ENCODE data around the gene ZNF391. TPM values are rescaled to one million over a fixed set of nuclear protein-coding genes. Genes with fewer than 3 reads are reported as not detected.
A peak's percentile ranks its signal among the peaks of the same experiment; 100 is the strongest.
"Not testable (repeated sequence)": the region's sequence is repeated elsewhere in the genome, so short reads cannot be mapped to it uniquely, and the experiment has no call there.

The ZNF391 gene
- total RNA-seq: 6.9 TPM
- polyA plus RNA-seq: 2.6 TPM

GRCh38 chr6:27388293-27389197 is at the start of gene ZNF391:
Gene ZNF391 (plus strand): TSS chr6:27388759. CDS start chr6:27400371, 11,612 bp downstream.
- Histone ChIP-seq H3K36me3 (ENCODE audit: insufficient read depth) (no peaks in the 10 kb centered on the region), H3K4me3 (ENCODE audit: low read depth, low read length) (peak within 1 kb of the TSS; percentile 66), H3K27ac (ENCODE audit: low read depth) (peak within 1 kb of the TSS; percentile 23), H3K4me1 (ENCODE audit: insufficient read depth) (no peaks in the 10 kb centered on the region)
- DNase-seq (ENCODE audit: extremely low spot score): peak; percentile 57
- WGBS: under 1% methylated on average over 49 of the region's 49 CpGs

GRCh38 chr6:27352850-27353249 is 35.7 kb upstream of the ZNF391 start:
- WGBS: 87% methylated on average over 4 of the region's 4 CpGs
- no peak for DNase-seq (ENCODE audit: extremely low spot score)
- H3K4me3 ChIP-seq (ENCODE audit: low read depth, low read length): no peak overlapping the region

GRCh38 chr6:27358786-27359185 is 29.8 kb upstream of the ZNF391 start:
- no peak for DNase-seq (ENCODE audit: extremely low spot score)
- no peaks in the 10 kb centered on the region for H3K4me1 ChIP-seq (ENCODE audit: insufficient read depth)
- H3K27ac ChIP-seq (ENCODE audit: low read depth): no peak overlapping the region
- WGBS: 96% methylated on average over 2 of the region's 2 CpGs
- peaks cover 4% of the 10 kb centered on the region for H3K36me3 ChIP-seq (ENCODE audit: insufficient read depth)
- H3K4me3 ChIP-seq (ENCODE audit: low read depth, low read length): no peak overlapping the region

More at GRCh38 chr6:27352850-27353249, 35.7 kb upstream of the ZNF391 start:
- H3K4me1 ChIP-seq (ENCODE audit: insufficient read depth): no peaks in the 10 kb centered on the region
- no peak overlapping the region for H3K27ac ChIP-seq (ENCODE audit: low read depth)
- no peaks in the 10 kb centered on the region for H3K36me3 ChIP-seq (ENCODE audit: insufficient read depth)

GRCh38 chr6:27359231-27359630 is 29.3 kb upstream of the ZNF391 start:
- H3K4me3 ChIP-seq (ENCODE audit: low read depth, low read length): no peak overlapping the region
- H3K36me3 ChIP-seq (ENCODE audit: insufficient read depth): peaks cover 4% of the 10 kb centered on the region
- no peaks in the 10 kb centered on the region for H3K4me1 ChIP-seq (ENCODE audit: insufficient read depth)

GRCh38 chr6:27368202-27368601 is 20.4 kb upstream of the ZNF391 start:
- no peak for DNase-seq (ENCODE audit: extremely low spot score)
- Histone ChIP-seq H3K27ac (ENCODE audit: low read depth) (no peak overlapping the region), H3K4me1 (ENCODE audit: insufficient read depth) (no peaks in the 10 kb centered on the region), H3K4me3 (ENCODE audit: low read depth, low read length) (no peak overlapping the region), H3K36me3 (ENCODE audit: insufficient read depth) (no peaks in the 10 kb centered on the region)
- WGBS: 92% methylated on average over 5 of the region's 5 CpGs

More at GRCh38 chr6:27359231-27359630, 29.3 kb upstream of the ZNF391 start:
- no peak for DNase-seq (ENCODE audit: extremely low spot score)
- 91% methylated on average over 1 of the region's 1 CpG for WGBS
- H3K27ac ChIP-seq (ENCODE audit: low read depth): no peak overlapping the region

GRCh38 chr6:27370391-27370790 is 18.2 kb upstream of the ZNF391 start:
- DNase-seq (ENCODE audit: extremely low spot score): no peak
- 95% methylated on average over 4 of the region's 4 CpGs for WGBS
- H3K4me1 ChIP-seq (ENCODE audit: insufficient read depth): no peaks in the 10 kb centered on the region
- no peak overlapping the region for H3K4me3 ChIP-seq (ENCODE audit: low read depth, low read length)
- no peak overlapping the region for H3K27ac ChIP-seq (ENCODE audit: low read depth)
- H3K36me3 ChIP-seq (ENCODE audit: insufficient read depth): no peaks in the 10 kb centered on the region

GRCh38 chr6:27374824-27375612 is 13.5 kb upstream of the ZNF391 start:
- no peaks in the 10 kb centered on the region for H3K36me3 ChIP-seq (ENCODE audit: insufficient read depth)
- DNase-seq (ENCODE audit: extremely low spot score): peak; percentile 70
- H3K4me3 ChIP-seq (ENCODE audit: low read depth, low read length): peak overlapping the region; percentile 78
- no peaks in the 10 kb centered on the region for H3K4me1 ChIP-seq (ENCODE audit: insufficient read depth)
- H3K27ac ChIP-seq (ENCODE audit: low read depth): no peak overlapping the region
- under 1% methylated on average over 31 of the region's 31 CpGs for WGBS

- no peak overlapping the region for H3K27ac ChIP-seq (ENCODE audit: low read depth)
- peak overlapping the region; percentile 22 for H3K4me3 ChIP-seq (ENCODE audit: low read depth, low read length)
- no peaks in the 10 kb centered on the region for H3K36me3 ChIP-seq (ENCODE audit: insufficient read depth)
- 40% methylated on average over 7 of the region's 7 CpGs for WGBS
- no peaks in the 10 kb centered on the region for H3K4me1 ChIP-seq (ENCODE audit: insufficient read depth)
- DNase-seq (ENCODE audit: extremely low spot score): no peak
Observed at GRCh38 chr6:27375613-27376079, 12.9 kb upstream of the ZNF391 start.

- 43% methylated on average over 4 of the region's 4 CpGs for WGBS
- not testable (repeated sequence) for H3K27ac ChIP-seq (ENCODE audit: low read depth); H3K36me3 ChIP-seq (ENCODE audit: insufficient read depth); H3K4me1 ChIP-seq (ENCODE audit: insufficient read depth); H3K4me3 ChIP-seq (ENCODE audit: low read depth, low read length); DNase-seq (ENCODE audit: extremely low spot score)
Observed at GRCh38 chr6:27378406-27378805, 10.2 kb upstream of the ZNF391 start.

GRCh38 chr6:27381001-27381400 is 7.6 kb upstream of the ZNF391 start:
- H3K27ac ChIP-seq (ENCODE audit: low read depth); H3K4me1 ChIP-seq (ENCODE audit: insufficient read depth); H3K36me3 ChIP-seq (ENCODE audit: insufficient read depth); H3K4me3 ChIP-seq (ENCODE audit: low read depth, low read length); DNase-seq (ENCODE audit: extremely low spot score): not testable (repeated sequence)
- 97% methylated on average over 30 of the region's 30 CpGs for WGBS

GRCh38 chr6:27383011-27383410 is 5.5 kb upstream of the ZNF391 start:
- H3K27ac ChIP-seq (ENCODE audit: low read depth): no peak overlapping the region
- WGBS: 69% methylated on average over 4 of the region's 4 CpGs

GRCh38 chr6:27383481-27383880 is 5.1 kb upstream of the ZNF391 start:
- WGBS: 68% methylated on average over 1 of the region's 1 CpG
- no peaks in the 10 kb centered on the region for H3K36me3 ChIP-seq (ENCODE audit: insufficient read depth)
- no peak overlapping the region for H3K27ac ChIP-seq (ENCODE audit: low read depth)
- H3K4me1 ChIP-seq (ENCODE audit: insufficient read depth): no peaks in the 10 kb centered on the region
- no peak for DNase-seq (ENCODE audit: extremely low spot score)
- H3K4me3 ChIP-seq (ENCODE audit: low read depth, low read length): no peak overlapping the region

More at GRCh38 chr6:27383011-27383410, 5.5 kb upstream of the ZNF391 start:
- Histone ChIP-seq H3K4me3 (ENCODE audit: low read depth, low read length) (no peak overlapping the region), H3K4me1 (ENCODE audit: insufficient read depth) (no peaks in the 10 kb centered on the region), H3K36me3 (ENCODE audit: insufficient read depth) (no peaks in the 10 kb centered on the region)
- no peak for DNase-seq (ENCODE audit: extremely low spot score)

- H3K36me3 ChIP-seq (ENCODE audit: insufficient read depth): peaks cover 2% of the 10 kb centered on the region
- no peak overlapping the region for H3K27ac ChIP-seq (ENCODE audit: low read depth)
- H3K4me1 ChIP-seq (ENCODE audit: insufficient read depth): no peaks in the 10 kb centered on the region
- no peak overlapping the region for H3K4me3 ChIP-seq (ENCODE audit: low read depth, low read length)
- 63% methylated on average over 1 of the region's 1 CpG for WGBS
- no peak for DNase-seq (ENCODE audit: extremely low spot score)
Observed at GRCh38 chr6:27392623-27393022, 4.1 kb downstream of the ZNF391 start.
